HFFc6 (cell line): ENCODE data around the gene KDM1A. TPM values are rescaled to one million over a fixed set of nuclear protein-coding genes. Genes with fewer than 3 reads are reported as not detected.

Experiments
- DNase-seq: peaks from one replicate; pipeline ENCODE4 v3.0.0-alpha.2; 2018
- H3K27ac Mint-ChIP-seq: 2 replicates; pipeline ENCODE4 v1.8.0; 2020; ENCODE audit warnings: mild to moderate bottlenecking, mixed read lengths
- H3K27me3 Mint-ChIP-seq: 2 replicates; pipeline ENCODE4 v1.8.0; 2021; ENCODE audit warnings: mild to moderate bottlenecking, moderate library complexity, mixed read lengths; ENCODE audit not compliant: insufficient read depth
- H3K36me3 Mint-ChIP-seq: 2 replicates; pipeline ENCODE4 v1.8.0; 2021; ENCODE audit warnings: low read depth, mixed read lengths
- H3K4me1 Mint-ChIP-seq: 2 replicates; pipeline ENCODE4 v1.8.0; 2020; ENCODE audit warnings: low read depth, mixed read lengths
- H3K4me3 Mint-ChIP-seq: 2 replicates; pipeline ENCODE4 v1.8.0; 2020; ENCODE audit warnings: mild to moderate bottlenecking, moderate library complexity, mixed read lengths
- H3K9me3 Mint-ChIP-seq: 2 replicates; pipeline ENCODE4 v1.8.0; 2020; ENCODE audit warnings: mild to moderate bottlenecking, mixed read lengths
- CTCF ChIP-seq: fragments of 200-600 bp; sonication (generic); IDR thresholded peaks from 2 replicates; pipeline ENCODE4 v1.5.0; 2021; ENCODE audit warnings: antibody characterized with exemption, mild to moderate bottlenecking
- total RNA-seq, 6 experiments: library from RNA; stranded (reverse); fragmentation: NEBNext Ultra II Directional; extraction: Animal tissue kit (Norgen Biotek cat#: 25700); gene quantifications; 2 replicates in 1 of 6; 3 replicates in 5 of 6; pipeline ENCODE4 v1.2.3, GENCODE V29; 2021

The KDM1A gene
- total RNA-seq, 6 experiments from 2014 or later: 51.4 to 70.6 (median 62.5) TPM

- Mint-ChIP-seq H3K4me1 (peaks cover 48% of the 10 kb centered on the region), H3K27me3 (no peaks in the 10 kb centered on the region), H3K4me3 (no peak overlapping the region)
These were observed 4.0 kb downstream of the KDM1A start for GRCh38 chr1:23023174-23023845.

GRCh38 chr1:23026568-23026967, 7.3 kb downstream of the KDM1A start:
- H3K4me1 Mint-ChIP-seq: peaks cover 32% of the 10 kb centered on the region
- no peaks in the 10 kb centered on the region; the same call in 1 of the 2 replicates for H3K9me3 Mint-ChIP-seq
- DNase-seq: no peak
- TF ChIP-seq CTCF: no peak
- H3K27me3 Mint-ChIP-seq: no peaks in the 10 kb centered on the region
- H3K27ac Mint-ChIP-seq: no peak overlapping the region; the same call in 1 of the 2 replicates
- no peak overlapping the region for H3K4me3 Mint-ChIP-seq
- peaks cover 20% of the 10 kb centered on the region for H3K36me3 Mint-ChIP-seq

More at GRCh38 chr1:23023174-23023845, 4.0 kb downstream of the KDM1A start:
- no peak for TF ChIP-seq CTCF
- H3K27ac Mint-ChIP-seq: no peak overlapping the region
- no peak for DNase-seq
- peaks cover 20% of the 10 kb centered on the region for H3K36me3 Mint-ChIP-seq
- H3K9me3 Mint-ChIP-seq: no peaks in the 10 kb centered on the region; the same call in 1 of the 2 replicates

GRCh38 chr1:23027352-23027907, 8.2 kb downstream of the KDM1A start:
- H3K36me3 Mint-ChIP-seq: peaks cover 20% of the 10 kb centered on the region
- no peaks in the 10 kb centered on the region for H3K27me3 Mint-ChIP-seq
- no peak overlapping the region for H3K27ac Mint-ChIP-seq
- no peak for DNase-seq
- peaks cover 26% of the 10 kb centered on the region for H3K4me1 Mint-ChIP-seq
- H3K4me3 Mint-ChIP-seq: no peak overlapping the region
- H3K9me3 Mint-ChIP-seq: no peaks in the 10 kb centered on the region
- no peak for TF ChIP-seq CTCF

GRCh38 chr1:23029337-23029736, 10.1 kb downstream of the KDM1A start:
- no peaks in the 10 kb centered on the region for H3K27me3 Mint-ChIP-seq

GRCh38 chr1:23035823-23036452, 16.7 kb downstream of the KDM1A start:
- no peak for TF ChIP-seq CTCF
- H3K36me3 Mint-ChIP-seq: peaks cover 12% of the 10 kb centered on the region; the same call in 1 of the 2 replicates
- no peak for DNase-seq
- H3K4me1 Mint-ChIP-seq: peaks cover 19% of the 10 kb centered on the region
- no peak overlapping the region for H3K27ac Mint-ChIP-seq
- no peaks in the 10 kb centered on the region for H3K27me3 Mint-ChIP-seq
- no peaks in the 10 kb centered on the region for H3K9me3 Mint-ChIP-seq
- H3K4me3 Mint-ChIP-seq: no peak overlapping the region

More at GRCh38 chr1:23029337-23029736, 10.1 kb downstream of the KDM1A start:
- Mint-ChIP-seq H3K4me3 (no peak overlapping the region), H3K4me1 (peaks cover 22% of the 10 kb centered on the region), H3K27ac (no peak overlapping the region), H3K36me3 (peaks cover 10% of the 10 kb centered on the region; the same call in 1 of the 2 replicates), H3K9me3 (no peaks in the 10 kb centered on the region)
- TF ChIP-seq CTCF: no peak
- DNase-seq: no peak
